GM21528 (cell line): ENCODE measurements around the gene KRTAP9-8.
"Not testable (repeated sequence)": the region's sequence is repeated elsewhere in the genome, so short reads cannot be mapped to it uniquely, and the experiment has no call there.

Experiments
- ATAC-seq: cut with Tn5 transposase; IDR thresholded peaks from one replicate; pipeline ENCODE4 v1.9.1; 2021; ENCODE audit warnings: mild to moderate bottlenecking, moderate library complexity; ENCODE audit not compliant: unreplicated experiment, low FRiP score

Gene KRTAP9-8

GRCh38 chr17:41237949-41238437 lies at the start of gene KRTAP9-8:
Gene KRTAP9-8 (plus strand): TSS chr17:41237999. CDS start chr17:41238052, 53 bp downstream.
- ATAC-seq = not testable (repeated sequence)

- ATAC-seq = not testable (repeated sequence)
These were observed 47.9 kb upstream of the KRTAP9-8 start, which contains the start of gene KRTAP9-1 for GRCh38 chr17:41189837-41190318. Gene KRTAP9-1 (plus strand): TSS chr17:41189887. CDS start chr17:41189887, 0 bp downstream.

- ATAC-seq = no peak
These were observed 47.5 kb upstream of the KRTAP9-8 start for GRCh38 chr17:41190328-41190727.

- no peak for ATAC-seq
These were observed 41.7 kb upstream of the KRTAP9-8 start for GRCh38 chr17:41196068-41196467.

- no peak for ATAC-seq
These were observed 38.2 kb upstream of the KRTAP9-8 start for GRCh38 chr17:41199421-41200078.

GRCh38 chr17:41211845-41212466 lies 25.8 kb upstream of the KRTAP9-8 start:
- no peak for ATAC-seq

GRCh38 chr17:41212524-41213169 lies 25.2 kb upstream of the KRTAP9-8 start:
- no peak for ATAC-seq

GRCh38 chr17:41215681-41216080 lies 22.1 kb upstream of the KRTAP9-8 start:
- ATAC-seq = no peak

GRCh38 chr17:41223821-41224220 lies 14.0 kb upstream of the KRTAP9-8 start:
- no peak for ATAC-seq

- ATAC-seq = no peak
These were observed 11.7 kb upstream of the KRTAP9-8 start for GRCh38 chr17:41226051-41226450.

- ATAC-seq = not testable (repeated sequence)
These were observed 11.2 kb upstream of the KRTAP9-8 start, which contains the start of gene KRTAP9-2 for GRCh38 chr17:41226598-41227095. Gene KRTAP9-2 (plus strand): TSS chr17:41226648. CDS start chr17:41226655, 7 bp downstream.

GRCh38 chr17:41230094-41230493 lies 7.7 kb upstream of the KRTAP9-8 start:
- no peak for ATAC-seq

GRCh38 chr17:41231731-41232130 lies 6.1 kb upstream of the KRTAP9-8 start:
- no peak for ATAC-seq

GRCh38 chr17:41232399-41233105 lies 5.2 kb upstream of the KRTAP9-8 start, which contains the start of gene KRTAP9-3:
Gene KRTAP9-3 (plus strand): TSS chr17:41232449. CDS start chr17:41232502, 53 bp downstream.
- not testable (repeated sequence) for ATAC-seq

- not testable (repeated sequence) for ATAC-seq
These were observed 683 bp upstream of the KRTAP9-8 start for GRCh38 chr17:41237116-41237515.

- ATAC-seq = not testable (repeated sequence)
These were observed 9.4 kb downstream of the KRTAP9-8 start for GRCh38 chr17:41246995-41247787.

GRCh38 chr17:41249637-41250240 lies 11.9 kb downstream of the KRTAP9-8 start, which contains the start of gene KRTAP9-4:
Gene KRTAP9-4 (plus strand): TSS chr17:41249687. CDS start chr17:41249721, 34 bp downstream.
- not testable (repeated sequence) for ATAC-seq

GRCh38 chr17:41251261-41251660 lies 13.5 kb downstream of the KRTAP9-8 start:
- no peak for ATAC-seq

GRCh38 chr17:41254861-41255260 lies 17.1 kb downstream of the KRTAP9-8 start:
- no peak for ATAC-seq
